ENCODE data around the gene OGFOD1.

GRCh38 chr16:56451753-56452689, 667 bp downstream of the OGFOD1 start:
- TF ChIP-seq ELF4 (IDR thresholded peaks at IDR 0.05) (no peak), FOXK2 (IDR thresholded peaks at IDR 0.05) (no peak), BHLHE40 (IDR thresholded peaks at IDR 0.05; ENCODE audit: borderline replicate concordance) (no peak), FOXM1 (IDR thresholded peaks at IDR 0.05; ENCODE audit: borderline replicate concordance) (no peak), ARNT (IDR thresholded peaks at IDR 0.05) (no peak), HDGF (IDR thresholded peaks at IDR 0.05; ENCODE audit: borderline replicate concordance) (no peak), NFRKB (IDR thresholded peaks at IDR 0.05) (no peak), SP1 (IDR thresholded peaks at IDR 0.05) (no peak), ZNF384 (IDR thresholded peaks at IDR 0.05) (no peak), SUZ12 (IDR thresholded peaks at IDR 0.05) (no peak)

Data from HEK293T (cell line).